Mucosa of rectum (tissue), 2 donors: ENCODE measurements around the gene TNIK.

ENCODE experiments used
- H3K27ac ChIP-seq, 2 donors: one replicate each; pipeline ENCODE4 v1.7.0; 2013; ENCODE audit warnings: inconsistent platforms in 2 of 2, low read depth in 2 of 2, low read length in 2 of 2
- H3K27me3 ChIP-seq, 2 donors: one replicate each; pipeline ENCODE4 v1.7.0; 2013; ENCODE audit warnings: low read length in 2 of 2; ENCODE audit not compliant: control insufficient read depth in 2 of 2, insufficient read depth in 2 of 2
- H3K36me3 ChIP-seq, 2 donors: one replicate each; pipeline ENCODE4 v1.7.0; 2013; ENCODE audit warnings: low read length in 2 of 2; ENCODE audit not compliant: control insufficient read depth in 2 of 2, insufficient read depth in 2 of 2
- H3K4me1 ChIP-seq, 2 donors: one replicate each; pipeline ENCODE4 v1.7.0; 2013; ENCODE audit warnings: low read length in 2 of 2, mild to moderate bottlenecking in 1 of 2; ENCODE audit not compliant: control insufficient read depth in 2 of 2, insufficient read depth in 2 of 2
- H3K4me3 ChIP-seq, 2 donors: one replicate each; pipeline ENCODE4 v1.7.0; 2013; ENCODE audit warnings: low read length in 2 of 2
- H3K9ac ChIP-seq, 2 donors: one replicate each; pipeline ENCODE4 v1.7.0; 2013; ENCODE audit warnings: low read length in 2 of 2, low read depth in 1 of 2, mild to moderate bottlenecking in 1 of 2
- H3K9me3 ChIP-seq, 2 donors: one replicate each; pipeline ENCODE4 v1.7.0; 2013; ENCODE audit warnings: low read length in 2 of 2; ENCODE audit not compliant: control insufficient read depth in 2 of 2
- donor health status: healthy.
- donor health status: Normal muscosa, but diverticular disease.

Gene TNIK

GRCh38 chr3:171326717-171327440 is 133.3 kb downstream of the TNIK start:
- H3K4me1 ChIP-seq: no peaks in the 10 kb centered on the region
- no peak overlapping the region for H3K4me3 ChIP-seq
- H3K27ac ChIP-seq: no peak overlapping the region
- no peaks in the 10 kb centered on the region for H3K9me3 ChIP-seq
- H3K27me3 ChIP-seq: no peaks in the 10 kb centered on the region
- H3K9ac ChIP-seq: no peak overlapping the region
- no peaks in the 10 kb centered on the region for H3K36me3 ChIP-seq

- H3K9me3 ChIP-seq: no peaks in the 10 kb centered on the region
- no peaks in the 10 kb centered on the region for H3K4me1 ChIP-seq
- H3K4me3 ChIP-seq: no peak overlapping the region
- no peak overlapping the region for H3K27ac ChIP-seq
- H3K27me3 ChIP-seq: no peaks in the 10 kb centered on the region
- H3K36me3 ChIP-seq: no peaks in the 10 kb centered on the region
- H3K9ac ChIP-seq: no peak overlapping the region
Measured at GRCh38 chr3:171323938-171324536, 136.2 kb downstream of the TNIK start.

- H3K9ac ChIP-seq: no peak overlapping the region
Measured at GRCh38 chr3:171321559-171322360, 138.4 kb downstream of the TNIK start.

GRCh38 chr3:171320750-171321558 is 139.3 kb downstream of the TNIK start:
- no peaks in the 10 kb centered on the region for H3K9me3 ChIP-seq
- no peak overlapping the region for H3K4me3 ChIP-seq
- H3K4me1 ChIP-seq: no peaks in the 10 kb centered on the region
- no peaks in the 10 kb centered on the region for H3K36me3 ChIP-seq
- no peak overlapping the region for H3K9ac ChIP-seq
- H3K27ac ChIP-seq: no peak overlapping the region
- no peaks in the 10 kb centered on the region for H3K27me3 ChIP-seq

More at GRCh38 chr3:171321559-171322360, 138.4 kb downstream of the TNIK start:
- no peak overlapping the region for H3K27ac ChIP-seq
- H3K4me3 ChIP-seq: no peak overlapping the region
- no peaks in the 10 kb centered on the region for H3K9me3 ChIP-seq
- no peaks in the 10 kb centered on the region for H3K27me3 ChIP-seq
- H3K4me1 ChIP-seq: no peaks in the 10 kb centered on the region
- no peaks in the 10 kb centered on the region for H3K36me3 ChIP-seq

GRCh38 chr3:171317171-171317570 is 143.0 kb downstream of the TNIK start:
- no peaks in the 10 kb centered on the region for H3K4me1 ChIP-seq
- no peak overlapping the region for H3K27ac ChIP-seq
- H3K9ac ChIP-seq: no peak overlapping the region
- no peak overlapping the region for H3K4me3 ChIP-seq
- no peaks in the 10 kb centered on the region for H3K9me3 ChIP-seq
- no peaks in the 10 kb centered on the region for H3K36me3 ChIP-seq
- no peaks in the 10 kb centered on the region for H3K27me3 ChIP-seq

GRCh38 chr3:171315919-171316318 is 144.3 kb downstream of the TNIK start:
- no peak overlapping the region for H3K27ac ChIP-seq
- H3K36me3 ChIP-seq: no peaks in the 10 kb centered on the region
- H3K9me3 ChIP-seq: no peaks in the 10 kb centered on the region
- no peak overlapping the region for H3K9ac ChIP-seq
- H3K4me1 ChIP-seq: no peaks in the 10 kb centered on the region
- H3K4me3 ChIP-seq: no peak overlapping the region
- H3K27me3 ChIP-seq: no peaks in the 10 kb centered on the region

- Histone ChIP-seq H3K4me1 (no peaks in the 10 kb centered on the region), H3K27ac (no peak overlapping the region), H3K4me3 (no peak overlapping the region), H3K9me3 (no peaks in the 10 kb centered on the region), H3K27me3 (no peaks in the 10 kb centered on the region), H3K9ac (no peak overlapping the region), H3K36me3 (no peaks in the 10 kb centered on the region)
Measured at GRCh38 chr3:171315101-171315500, 145.1 kb downstream of the TNIK start.

- Histone ChIP-seq H3K4me3 (no peak overlapping the region), H3K9me3 (no peaks in the 10 kb centered on the region), H3K27ac (no peak overlapping the region), H3K27me3 (no peaks in the 10 kb centered on the region), H3K9ac (no peak overlapping the region), H3K36me3 (no peaks in the 10 kb centered on the region), H3K4me1 (no peaks in the 10 kb centered on the region)
Measured at GRCh38 chr3:171314341-171314740, 145.9 kb downstream of the TNIK start.

GRCh38 chr3:171313702-171314101 is 146.5 kb downstream of the TNIK start:
- H3K27me3 ChIP-seq: no peaks in the 10 kb centered on the region
- H3K9me3 ChIP-seq: no peaks in the 10 kb centered on the region
- H3K4me1 ChIP-seq: no peaks in the 10 kb centered on the region
- H3K9ac ChIP-seq: no peak overlapping the region
- no peaks in the 10 kb centered on the region for H3K36me3 ChIP-seq
- no peak overlapping the region for H3K4me3 ChIP-seq
- no peak overlapping the region for H3K27ac ChIP-seq
